GM21381 (cell line): ENCODE measurements around the gene LCN12.
"Not testable (repeated sequence)": the region's sequence is repeated elsewhere in the genome, so short reads cannot be mapped to it uniquely, and the experiment has no call there.

ENCODE experiments used
- ATAC-seq: cut with Tn5 transposase; IDR thresholded peaks from one replicate; pipeline ENCODE4 v1.9.1; 2021; ENCODE audit warnings: mild to moderate bottlenecking, moderate library complexity; ENCODE audit not compliant: unreplicated experiment

LCN12 gene

DNA sequence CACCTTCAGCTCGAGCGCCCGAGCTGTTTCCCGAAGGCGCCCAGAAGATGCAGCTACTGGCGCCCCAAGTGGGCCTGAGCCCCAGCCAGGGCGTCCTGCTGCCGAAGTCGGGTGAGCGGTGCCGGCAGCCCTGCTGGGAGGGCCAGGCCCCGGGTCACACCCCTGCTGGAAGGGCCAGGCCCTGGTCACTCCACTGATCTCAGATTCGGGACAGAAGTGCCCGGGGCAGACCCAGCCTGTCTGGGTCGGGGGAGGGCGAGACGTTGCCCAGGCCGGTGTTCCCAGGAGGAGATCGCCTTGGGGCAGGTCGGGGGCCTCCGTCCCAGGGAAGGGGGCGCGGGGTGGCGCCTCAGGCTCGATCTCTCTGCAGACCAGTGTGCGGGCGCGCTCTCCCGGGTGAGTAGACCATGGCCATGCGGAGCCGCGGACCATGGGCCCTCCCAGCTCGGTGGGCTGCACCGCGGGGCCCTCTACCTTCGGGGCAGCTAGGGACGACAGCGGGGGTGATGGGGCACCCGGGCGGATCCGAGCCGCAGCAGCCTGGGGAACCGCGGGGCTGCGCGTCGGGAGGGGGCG lies 33.0 kb downstream of the LCN12 start:
- no peak for ATAC-seq

DNA sequence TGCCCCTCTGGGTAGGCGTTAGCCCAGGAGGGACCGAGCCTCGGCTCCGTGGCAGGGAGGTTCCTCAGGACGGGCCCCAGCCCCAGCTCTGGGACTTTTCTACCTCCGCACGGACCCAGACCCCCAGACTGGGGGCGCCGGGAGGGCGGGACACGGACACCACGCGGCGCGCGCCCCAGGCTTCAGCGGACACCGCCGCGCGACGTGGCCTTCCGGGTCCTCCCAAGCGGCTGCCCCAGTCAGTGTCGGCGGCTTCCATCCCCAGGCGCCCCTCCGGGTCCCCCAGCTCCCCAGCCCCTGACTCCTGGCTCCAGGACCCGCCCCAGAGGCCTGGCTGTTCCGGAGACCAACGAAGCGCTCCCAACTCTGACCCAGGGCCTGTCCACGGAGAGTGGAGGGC lies 33.8 kb downstream of the LCN12 start:
- ATAC-seq = no peak

DNA sequence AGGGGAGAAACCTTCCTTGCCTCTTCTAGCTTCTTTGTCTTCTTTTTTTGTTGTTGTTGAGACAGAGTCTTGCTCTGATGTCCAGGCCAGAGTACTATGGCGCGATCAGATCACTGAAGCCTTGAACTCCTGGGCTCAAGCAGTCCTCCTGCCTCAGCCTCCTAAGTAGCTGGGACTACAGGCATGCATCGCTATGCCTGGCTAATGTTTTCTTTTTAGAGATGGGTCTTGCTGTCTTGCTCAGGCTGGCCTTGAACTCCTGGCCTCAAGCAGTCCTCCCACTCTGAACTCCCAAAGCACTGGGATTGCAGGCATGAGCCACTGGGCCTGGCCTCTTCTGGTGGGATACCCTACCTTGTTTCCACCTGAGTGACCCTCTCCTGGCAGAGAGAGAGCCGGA lies 36.8 kb downstream of the LCN12 start:
- ATAC-seq = no peak

DNA sequence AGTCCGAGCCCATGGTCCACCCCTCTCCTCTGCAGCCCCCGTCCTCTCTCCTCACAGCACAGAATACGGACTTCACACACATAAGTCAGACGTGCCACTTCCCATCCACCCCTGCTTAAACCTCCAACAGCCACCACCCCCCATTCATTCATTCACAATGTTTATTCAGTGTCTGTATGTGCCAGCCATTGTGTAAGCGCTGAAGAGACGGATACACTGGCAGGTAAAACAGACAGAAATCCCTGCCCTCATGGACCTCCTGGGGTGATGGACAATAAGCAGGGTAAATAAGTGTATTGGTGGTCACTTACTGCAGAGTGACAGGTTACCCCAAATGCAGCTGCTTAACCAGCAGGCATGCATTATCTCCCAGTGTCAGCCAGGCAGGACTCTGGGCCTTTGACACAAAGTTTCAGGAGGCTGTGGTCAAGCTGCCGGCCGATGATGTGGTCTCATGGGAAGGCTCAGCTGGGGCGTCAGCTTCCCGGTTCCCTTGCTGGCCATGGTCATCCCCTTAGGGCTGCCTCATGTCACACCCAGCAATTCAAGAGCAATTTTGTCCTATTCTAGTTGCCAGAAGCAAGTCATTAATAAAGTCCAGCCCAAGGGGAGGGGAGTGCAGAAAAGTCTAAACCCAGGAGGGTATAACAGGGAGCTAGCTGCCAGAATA lies 38.3 kb downstream of the LCN12 start:
- no peak for ATAC-seq

DNA sequence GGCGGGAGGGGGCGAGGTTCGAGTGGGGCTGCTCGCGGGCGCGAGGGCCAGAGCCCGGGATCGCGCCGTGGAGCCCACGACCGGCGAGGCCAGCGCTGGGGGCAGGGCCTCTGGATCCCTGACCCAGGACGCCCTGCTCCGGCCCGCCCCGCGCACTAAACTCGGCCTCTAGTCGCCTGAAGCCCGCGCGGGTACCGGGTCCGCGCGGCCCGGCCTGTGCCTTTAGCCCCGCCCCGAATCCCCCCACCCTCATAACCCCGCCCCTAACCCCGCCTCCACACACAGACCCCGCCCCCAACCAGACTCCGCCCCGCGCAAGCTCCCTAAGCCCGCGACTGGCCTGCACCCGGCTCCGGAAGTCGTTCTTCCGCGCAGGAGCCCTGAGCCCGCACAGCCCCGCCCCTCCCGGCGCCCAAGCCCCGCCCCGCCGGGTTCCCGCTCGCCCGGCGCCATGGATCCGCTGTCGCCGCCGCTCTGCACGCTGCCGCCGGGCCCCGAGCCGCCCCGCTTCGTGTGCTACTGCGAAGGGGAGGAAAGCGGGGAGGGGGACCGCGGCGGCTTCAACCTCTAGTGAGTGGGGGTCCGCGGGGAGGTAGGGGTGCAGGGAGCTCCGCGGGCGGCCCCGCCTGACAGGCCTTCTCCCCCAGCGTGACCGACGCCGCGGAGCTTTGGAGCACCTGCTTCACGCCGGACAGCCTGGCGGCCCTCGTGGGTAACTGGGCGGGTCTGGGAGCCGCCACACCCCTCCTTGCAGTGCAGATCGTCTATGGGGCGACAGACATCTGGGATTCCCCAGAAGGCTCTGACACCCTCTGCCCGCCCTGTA lies 40.1 kb downstream of the LCN12 start, which contains the start of gene PAXX:
TSS of gene PAXX (plus strand) at position 430 of the 826 bp plus-strand sequence. CDS start at position 452, 22 bp downstream.
- peak; percentile 78 for ATAC-seq

DNA sequence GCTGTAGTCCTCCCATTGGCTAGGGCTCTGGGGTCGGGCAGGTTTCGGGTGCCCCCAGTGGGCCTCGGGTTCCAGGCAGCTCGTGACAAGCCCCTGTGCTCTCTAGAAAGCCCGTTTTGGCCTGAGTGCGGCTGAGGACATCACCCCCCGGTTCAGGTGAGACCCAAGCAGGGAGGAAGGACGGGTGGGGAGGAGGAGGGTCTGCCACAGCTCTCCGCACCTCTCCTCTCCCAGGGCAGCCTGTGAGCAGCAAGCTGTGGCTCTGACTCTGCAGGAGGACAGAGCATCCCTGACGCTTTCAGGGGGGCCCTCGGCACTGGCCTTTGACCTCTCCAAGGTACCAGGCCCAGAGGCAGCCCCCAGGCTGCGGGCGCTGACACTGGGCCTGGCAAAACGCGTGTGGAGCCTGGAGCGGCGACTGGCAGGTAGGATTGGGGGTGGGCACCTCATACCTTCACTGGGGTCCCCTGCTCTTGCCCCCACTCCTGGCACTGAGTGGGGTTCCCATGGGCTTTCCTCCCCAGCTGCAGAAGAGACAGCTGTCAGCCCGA lies 40.8 kb downstream of the LCN12 start:
- no peak for ATAC-seq

DNA sequence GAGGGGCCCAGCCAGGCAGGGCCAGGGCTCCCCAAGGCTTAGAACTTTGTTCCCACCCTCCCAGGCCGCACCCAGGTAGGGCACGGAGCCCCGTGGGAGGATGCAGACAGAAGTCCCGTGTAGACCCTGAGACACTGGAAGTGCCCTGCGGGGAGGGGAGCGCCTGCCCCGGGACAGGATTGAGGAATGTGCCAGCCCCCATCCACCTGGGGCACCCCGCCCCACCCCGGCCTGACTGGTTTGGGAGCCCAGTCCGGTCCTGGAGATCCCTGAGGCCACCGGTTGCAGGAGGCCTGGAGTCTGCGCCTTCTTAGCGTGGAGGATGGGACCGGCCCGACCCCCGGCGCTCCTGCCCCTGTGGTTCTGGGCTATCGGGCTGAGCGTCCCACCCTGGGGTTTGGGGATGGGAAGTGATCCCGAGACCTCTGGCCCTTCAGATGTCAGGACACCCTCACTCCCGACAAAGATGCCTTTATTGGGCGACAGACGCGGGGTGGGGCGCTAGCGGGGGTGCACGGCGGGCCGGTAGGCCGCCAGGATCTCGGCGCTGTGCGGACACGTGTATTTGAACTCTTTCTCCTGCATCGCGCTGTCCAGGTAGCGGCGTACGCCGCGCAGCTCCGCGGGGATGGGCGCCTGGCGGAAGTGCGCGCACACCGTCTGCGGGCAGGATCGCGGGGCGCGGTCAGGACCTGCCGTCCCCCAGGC lies 42.3 kb downstream of the LCN12 start:
- ATAC-seq = no peak

DNA sequence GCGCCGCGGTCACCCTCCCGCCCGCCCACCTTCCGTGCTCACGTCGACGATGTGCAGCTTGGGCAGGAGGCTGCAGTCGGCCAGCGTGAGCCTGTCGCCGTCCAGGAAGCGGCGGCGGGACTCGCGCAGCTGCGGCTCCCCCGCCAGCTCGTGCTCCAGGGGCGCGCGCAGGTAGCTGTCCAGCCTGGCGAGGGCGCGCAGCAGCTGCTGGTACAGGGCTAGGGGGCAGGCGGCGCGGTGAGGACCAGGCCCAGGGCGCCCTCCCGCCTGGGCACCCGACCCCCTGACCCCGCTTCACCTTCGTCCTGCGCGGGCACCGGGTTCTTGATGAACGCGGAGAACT lies 42.8 kb downstream of the LCN12 start:
- ATAC-seq = no peak

DNA sequence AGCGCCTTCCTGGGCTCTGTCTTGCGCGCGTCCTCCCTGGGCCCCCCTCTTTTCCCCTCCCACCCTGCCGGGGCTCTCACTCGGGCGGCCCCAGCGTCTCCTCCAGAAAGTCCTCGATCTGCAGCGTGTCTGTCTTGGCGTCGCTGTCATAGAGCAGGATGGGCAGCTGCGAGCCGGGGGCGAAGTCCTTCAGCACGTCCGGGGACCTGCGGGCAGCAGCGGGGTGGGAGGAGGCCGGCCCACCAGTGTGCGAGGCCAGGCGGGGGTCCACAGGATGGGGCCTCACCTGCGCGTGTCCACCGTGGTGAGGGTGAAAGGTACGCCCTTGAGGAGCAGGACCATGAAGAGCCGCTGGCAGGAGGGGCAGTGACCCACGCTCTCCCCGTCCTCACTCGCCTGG lies 43.3 kb downstream of the LCN12 start:
- no peak for ATAC-seq

DNA sequence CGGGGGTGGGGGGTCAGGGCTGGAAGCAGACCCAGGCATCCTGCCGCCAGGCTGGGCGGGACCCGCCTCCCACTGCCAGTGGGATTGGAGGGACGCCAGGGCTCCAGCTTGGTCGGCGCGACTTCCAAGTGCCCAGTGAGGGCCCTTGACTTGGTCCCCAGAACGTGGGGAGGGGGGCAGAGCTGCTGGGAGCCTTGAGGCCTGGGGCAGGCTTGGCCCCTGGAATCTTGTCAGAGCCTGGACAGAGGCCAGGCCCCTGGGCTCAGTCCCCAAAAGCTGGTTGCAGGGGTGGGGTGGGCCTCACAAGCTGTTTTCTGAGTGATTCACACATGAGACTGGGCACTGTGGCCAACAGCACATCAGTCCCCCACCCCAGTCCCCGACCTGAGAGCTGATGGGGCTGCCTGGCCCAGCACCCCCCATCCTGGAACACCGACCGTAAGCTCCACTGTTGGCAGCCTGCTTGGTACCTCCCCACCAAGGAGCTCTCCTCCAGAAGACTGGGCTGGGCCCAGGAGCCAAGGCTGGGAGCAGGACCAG lies 43.8 kb downstream of the LCN12 start:
- no peak for ATAC-seq

DNA sequence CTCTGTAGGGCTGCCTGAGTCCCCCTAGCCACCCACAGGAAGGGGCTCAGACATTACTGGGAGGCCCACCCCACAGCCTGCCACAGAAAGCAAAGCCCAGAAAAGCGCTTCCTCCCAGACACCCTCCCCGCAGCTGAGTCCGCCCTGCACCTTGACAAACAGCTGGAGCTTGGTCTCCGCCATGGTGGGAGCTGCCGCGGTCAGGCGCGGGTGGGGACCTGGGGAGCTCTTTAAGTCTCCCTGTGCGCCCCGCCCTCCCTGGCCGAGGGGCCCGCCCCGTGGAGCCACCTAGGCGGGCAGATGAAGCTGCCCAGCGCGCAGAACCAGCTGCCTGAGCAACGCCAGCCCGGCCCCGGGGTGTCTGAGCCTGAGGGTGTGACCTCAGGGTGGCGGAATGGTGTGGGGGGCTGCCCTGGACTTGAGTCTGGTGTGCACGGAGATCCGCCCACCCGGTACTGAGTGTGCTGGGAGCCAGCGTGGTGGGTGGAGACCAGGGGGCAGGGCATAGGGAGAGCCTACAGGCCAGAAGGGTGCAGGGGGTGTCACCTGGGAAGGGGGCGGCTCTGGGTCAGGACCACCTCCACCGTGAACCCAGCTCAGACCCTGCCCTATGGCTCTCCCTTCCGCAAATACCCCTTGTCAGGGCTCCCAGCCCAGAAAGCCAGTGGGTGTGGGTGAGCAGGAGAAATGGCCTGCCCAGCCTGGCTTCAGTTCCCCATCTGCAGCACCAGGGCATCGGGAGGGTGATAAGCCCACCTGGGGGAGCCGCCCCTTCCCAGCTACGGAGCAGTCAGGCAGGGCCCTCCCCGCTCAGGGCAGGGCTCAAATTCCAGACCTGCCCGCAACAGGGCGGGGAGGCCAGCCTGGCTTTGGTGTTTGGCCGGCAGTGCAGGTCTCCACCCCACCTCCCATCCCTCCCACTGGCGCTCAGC lies 44.6 kb downstream of the LCN12 start, which contains the start of gene CLIC3:
TSS of gene CLIC3 (minus strand) at position 208 of the 932 bp plus-strand sequence. CDS start at position 183, 25 bp downstream.
- ATAC-seq = no peak

DNA sequence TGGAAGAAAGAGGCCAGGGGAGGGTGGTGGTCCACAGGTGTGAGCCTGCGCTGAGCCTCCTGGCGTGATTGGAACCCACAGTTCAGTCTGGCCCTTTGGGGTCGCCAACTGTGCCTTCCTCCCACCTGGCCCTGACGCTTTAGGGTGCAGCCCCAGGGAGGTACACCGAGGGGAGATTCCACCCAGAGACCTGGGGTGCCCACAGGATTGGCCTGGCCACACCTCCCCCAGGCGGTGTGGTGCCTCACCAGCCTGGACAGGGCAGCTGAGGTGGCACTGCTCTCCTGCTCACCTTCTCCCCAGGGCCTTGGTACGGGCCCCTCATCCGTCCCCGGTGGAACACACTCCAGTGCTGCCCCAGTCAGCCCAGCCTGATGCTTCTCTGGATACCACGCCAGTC lies 45.3 kb downstream of the LCN12 start:
- ATAC-seq = no peak

DNA sequence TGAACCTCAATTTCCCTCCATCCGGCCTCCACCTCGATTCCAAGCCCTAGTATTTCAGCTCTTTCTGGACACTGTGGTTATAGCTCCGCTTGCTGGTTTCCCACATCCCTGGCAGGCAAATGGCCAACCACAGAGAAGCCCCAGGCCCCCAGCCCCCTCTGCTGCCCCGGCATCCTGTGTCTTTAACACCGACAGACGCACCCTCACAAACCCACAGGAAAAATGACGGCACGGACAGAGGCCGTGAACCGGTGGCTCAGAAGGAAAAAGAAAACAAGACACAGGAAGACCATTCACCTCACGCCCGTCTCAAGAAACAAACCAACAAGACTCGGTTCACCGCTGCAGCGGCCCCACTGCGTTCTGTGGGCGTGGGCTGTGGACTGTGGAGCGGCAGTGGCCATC lies 45.8 kb downstream of the LCN12 start:
- ATAC-seq = no peak

DNA sequence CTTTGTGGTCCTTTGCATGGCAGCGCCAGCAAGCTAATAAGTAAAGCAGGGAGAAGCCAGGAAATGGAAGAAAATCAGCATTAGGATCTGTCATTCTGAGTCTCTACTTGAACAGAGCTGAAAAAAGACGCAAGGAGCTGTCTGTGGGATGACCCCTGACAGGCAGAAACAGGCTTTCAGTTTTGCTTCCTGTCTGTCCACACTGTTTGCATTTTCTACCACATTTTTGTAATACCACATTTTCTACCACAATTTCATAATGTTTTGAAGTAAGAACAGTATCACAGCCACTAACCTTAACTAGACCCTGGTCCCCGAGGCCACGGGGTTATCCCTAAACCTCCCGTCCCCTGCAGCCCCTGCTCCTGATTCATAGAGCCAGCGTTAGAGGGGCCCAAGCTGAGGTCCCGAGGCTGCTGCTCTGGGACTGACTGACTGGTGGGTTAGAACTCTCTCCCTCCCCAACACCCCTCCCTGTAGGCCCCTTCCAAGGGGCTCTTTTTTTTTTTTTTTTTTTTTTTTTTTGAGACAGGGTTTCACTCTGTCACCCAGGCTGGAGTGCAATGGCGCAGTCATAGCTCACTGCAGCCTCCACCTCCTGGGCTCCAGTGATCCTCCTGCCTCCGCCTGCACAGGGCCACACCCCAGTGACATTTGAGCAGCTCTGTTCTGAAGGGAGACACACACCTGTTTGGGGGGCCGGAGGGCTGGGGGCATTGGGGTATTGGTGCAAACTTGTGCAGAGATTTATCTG lies 48.3 kb downstream of the LCN12 start:
- peak; percentile 81 for ATAC-seq

DNA sequence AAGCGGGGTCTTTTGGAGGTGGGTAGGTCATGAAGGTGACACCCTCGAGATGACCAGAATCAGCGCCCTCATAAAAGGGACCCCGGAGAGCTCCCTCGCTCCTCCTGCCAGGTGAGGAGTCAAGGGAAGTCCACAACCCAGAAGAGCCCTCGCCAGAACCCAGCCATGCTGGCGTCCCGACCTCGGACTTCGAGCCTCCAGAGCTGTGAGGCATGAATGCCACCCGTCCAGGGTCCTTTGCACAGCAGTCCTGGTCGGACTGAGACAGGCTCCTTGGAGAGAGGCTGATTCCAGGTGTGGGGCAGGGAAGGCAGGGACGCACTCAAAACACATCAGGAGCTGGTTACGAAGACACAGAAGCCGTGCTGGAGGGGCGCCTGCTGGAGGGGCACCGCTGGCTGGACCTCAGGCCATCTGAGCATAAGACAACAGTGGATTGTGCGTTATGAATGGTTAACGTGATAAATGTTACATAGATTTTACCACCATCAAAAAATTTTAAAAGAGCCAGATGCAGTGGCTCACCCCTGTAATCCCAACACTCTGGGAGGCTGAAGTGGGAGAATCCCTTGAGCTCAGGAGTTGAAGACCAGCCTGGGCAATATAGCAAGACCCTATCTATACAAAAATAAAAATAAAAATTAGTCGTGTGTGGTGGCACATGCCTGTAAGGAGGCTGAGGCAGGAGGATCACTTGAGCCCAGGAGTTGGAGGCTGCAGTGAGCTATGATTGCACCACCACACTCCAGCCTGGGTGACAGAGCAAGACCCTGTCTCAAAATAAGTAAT lies 50.0 kb downstream of the LCN12 start:
- ATAC-seq = no peak

DNA sequence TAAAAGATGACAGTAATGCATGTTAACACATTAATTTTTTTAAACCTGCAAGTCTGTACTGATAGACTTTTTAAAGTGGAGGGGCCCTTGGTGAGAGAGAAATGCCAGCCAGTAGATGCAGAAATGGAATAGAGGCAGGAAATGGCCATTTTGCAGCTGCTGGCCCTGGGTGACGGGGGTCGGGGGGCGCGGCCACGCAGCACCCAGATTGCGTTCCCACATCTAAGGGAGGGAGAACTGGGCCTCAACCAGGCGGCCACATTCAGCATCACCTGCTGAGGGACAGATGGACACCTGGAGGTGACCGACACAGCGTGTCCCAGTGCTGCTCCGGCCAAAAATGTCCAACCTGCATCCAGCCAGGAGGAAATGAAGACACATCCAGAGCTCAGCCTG lies 50.6 kb downstream of the LCN12 start:
- no peak for ATAC-seq

DNA sequence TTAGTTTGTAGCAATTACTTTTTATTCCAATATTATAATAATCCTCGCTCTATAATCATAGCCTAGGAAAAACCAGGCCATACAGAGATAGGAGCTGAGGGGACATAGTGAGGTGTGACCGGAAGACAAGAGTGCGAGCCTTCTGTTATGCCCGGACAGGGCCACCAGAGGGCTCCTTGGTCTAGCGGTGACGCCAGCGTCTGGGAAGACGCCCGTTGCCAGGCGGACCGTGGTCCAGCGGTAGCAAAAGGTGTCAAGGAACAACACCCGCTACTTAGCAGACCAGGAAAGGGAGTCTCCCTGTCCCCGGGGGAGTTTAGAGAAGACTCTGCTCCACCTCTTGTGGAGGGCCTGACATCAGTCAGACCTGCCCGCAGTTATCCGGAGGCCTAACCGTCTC lies 52.2 kb downstream of the LCN12 start:
- not testable (repeated sequence) for ATAC-seq
